ENCODE measurements around the gene MYOD1. TPM values are rescaled to one million over a fixed set of nuclear protein-coding genes. Genes with fewer than 3 reads are reported as not detected.

Gene MYOD1
- total and polyA plus RNA-seq, 2 of the 13 experiments (the other 11 are each of a cell fraction or from before 2014, with no cell fraction given), result not detected

DNA sequence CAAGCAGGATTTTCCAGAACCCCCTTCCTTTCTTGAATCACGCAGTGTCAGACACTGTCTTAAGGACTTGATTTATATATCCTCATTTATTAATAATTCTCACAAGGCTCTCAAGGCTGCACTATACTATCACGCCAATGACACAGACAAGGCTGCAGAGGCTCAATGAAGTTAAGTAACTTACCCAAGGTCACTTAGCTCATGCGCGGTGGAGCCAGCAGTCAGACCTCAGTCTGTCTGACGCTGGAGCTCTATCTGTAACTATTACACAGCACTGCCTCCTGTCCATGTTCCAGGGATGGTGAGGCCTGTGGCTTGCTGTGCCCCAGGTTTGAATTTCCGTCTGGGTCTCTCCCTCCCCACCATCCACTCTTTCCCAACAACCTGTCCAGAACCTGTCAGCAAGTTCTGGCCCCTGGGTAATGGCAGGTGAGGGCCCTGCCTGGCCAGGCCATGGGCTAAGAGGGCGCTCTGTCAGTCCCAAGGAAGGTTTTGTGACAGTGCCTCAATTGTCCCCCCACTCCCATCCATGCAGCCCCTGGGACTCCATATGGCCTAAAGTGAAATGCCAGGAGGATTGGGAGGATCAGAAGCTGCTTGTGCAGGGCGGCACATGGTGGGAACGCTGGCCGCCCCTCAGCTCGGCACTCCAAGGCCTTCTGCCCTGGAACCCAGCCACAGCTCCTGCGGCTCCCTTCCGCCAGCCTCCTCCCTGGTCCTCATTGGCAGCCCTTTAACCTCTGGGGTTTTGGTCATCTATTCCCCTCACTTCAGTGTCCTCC lies 23.8 kb downstream of the MYOD1 start:
- in situ Hi-C loops (cut with HindIII; ENCODE audit: extremely low pct_ligation_motif_present, low pct_unique_long_range_greater_than_20kb) (no loop called here), intact Hi-C loops (cut with micrococcal nuclease; ENCODE audit: unreplicated experiment) (no loop called here)
- ChIA-PET CTCF (ENCODE audit: low intra/inter-chr PET ratio, low total read pairs) (interaction anchor here (1.3 kb wide), 1 partner anchor 13 kb away, joined by 3 read pairs; no protein-coding TSS in a partner anchor), POLR2A (no interaction called here)
- Histone ChIP-seq H3K27ac (ENCODE audit: extremely low read length, insufficient read depth, low read length) (no peak overlapping the region), H3K4me3 (replicated peaks in 1 of 3; ENCODE audit: insufficient read depth in 1 of 3, low read depth in 2 of 3, low read length in 3 of 3) (no peak overlapping the region), H4K20me1 (ENCODE audit: insufficient read depth, low read length) (no peaks in the 10 kb centered on the region), H3K9ac (ENCODE audit: insufficient read depth, low read depth, low read length) (no peak overlapping the region), H3K79me2 (ENCODE audit: insufficient read depth, low read length) (no peaks in the 10 kb centered on the region), H3K9me3 (ENCODE audit: low read length) (no peaks in the 10 kb centered on the region), H3K27me3 (ENCODE audit: control insufficient read depth in 1 of 2, insufficient read depth in 2 of 2, low read length in 2 of 2) (peaks cover 2 to 45% of the 10 kb centered on the region in 2 experiments; a peak in 3 of 5 replicates), H3K36me3 (replicated peaks in 1 of 2; ENCODE audit: control insufficient read depth in 1 of 2, insufficient read depth in 2 of 2, low read length in 2 of 2) (no peaks in the 10 kb centered on the region), H3K4me2 (ENCODE audit: low read depth, low read length) (no peak overlapping the region), H2AFZ (ENCODE audit: low read length) (no peak overlapping the region), H3K4me1 (ENCODE audit: insufficient read depth, low read length) (peaks cover 9% of the 10 kb centered on the region)
- no peak for FAIRE-seq
- peak; percentile 36; the same call in 2 of the 3 replicates for ATAC-seq
- WGBS (ENCODE audit: low lambda C conversion rate), result 52% methylated on average over 12 of the region's 13 CpGs
- TF ChIP-seq GTF3A (CRISPR knock-in tag; conservative IDR thresholded peaks at IDR 0.05) (no peak), LBX2 (CRISPR knock-in tag; IDR thresholded peaks at IDR 0.05; ENCODE audit: borderline replicate concordance) (no peak), KLF16 (CRISPR knock-in tag; IDR thresholded peaks at IDR 0.05) (no peak), RELA (CRISPR knock-in tag; IDR thresholded peaks at IDR 0.05) (no peak), TMF1 (CRISPR knock-in tag; IDR thresholded peaks at IDR 0.05; ENCODE audit: low read depth) (no peak), ZNF335 (CRISPR knock-in tag; IDR thresholded peaks at IDR 0.05) (no peak), ARNT (IDR thresholded peaks at IDR 0.05) (no peak), NFYC (CRISPR knock-in tag; IDR thresholded peaks at IDR 0.05) (no peak), ZSCAN29 (CRISPR knock-in tag; conservative IDR thresholded peaks at IDR 0.05) (no peak), ZNF562 (CRISPR knock-in tag; IDR thresholded peaks at IDR 0.05; ENCODE audit: borderline replicate concordance) (no peak)
- TF ChIP-seq, protein P1, sequence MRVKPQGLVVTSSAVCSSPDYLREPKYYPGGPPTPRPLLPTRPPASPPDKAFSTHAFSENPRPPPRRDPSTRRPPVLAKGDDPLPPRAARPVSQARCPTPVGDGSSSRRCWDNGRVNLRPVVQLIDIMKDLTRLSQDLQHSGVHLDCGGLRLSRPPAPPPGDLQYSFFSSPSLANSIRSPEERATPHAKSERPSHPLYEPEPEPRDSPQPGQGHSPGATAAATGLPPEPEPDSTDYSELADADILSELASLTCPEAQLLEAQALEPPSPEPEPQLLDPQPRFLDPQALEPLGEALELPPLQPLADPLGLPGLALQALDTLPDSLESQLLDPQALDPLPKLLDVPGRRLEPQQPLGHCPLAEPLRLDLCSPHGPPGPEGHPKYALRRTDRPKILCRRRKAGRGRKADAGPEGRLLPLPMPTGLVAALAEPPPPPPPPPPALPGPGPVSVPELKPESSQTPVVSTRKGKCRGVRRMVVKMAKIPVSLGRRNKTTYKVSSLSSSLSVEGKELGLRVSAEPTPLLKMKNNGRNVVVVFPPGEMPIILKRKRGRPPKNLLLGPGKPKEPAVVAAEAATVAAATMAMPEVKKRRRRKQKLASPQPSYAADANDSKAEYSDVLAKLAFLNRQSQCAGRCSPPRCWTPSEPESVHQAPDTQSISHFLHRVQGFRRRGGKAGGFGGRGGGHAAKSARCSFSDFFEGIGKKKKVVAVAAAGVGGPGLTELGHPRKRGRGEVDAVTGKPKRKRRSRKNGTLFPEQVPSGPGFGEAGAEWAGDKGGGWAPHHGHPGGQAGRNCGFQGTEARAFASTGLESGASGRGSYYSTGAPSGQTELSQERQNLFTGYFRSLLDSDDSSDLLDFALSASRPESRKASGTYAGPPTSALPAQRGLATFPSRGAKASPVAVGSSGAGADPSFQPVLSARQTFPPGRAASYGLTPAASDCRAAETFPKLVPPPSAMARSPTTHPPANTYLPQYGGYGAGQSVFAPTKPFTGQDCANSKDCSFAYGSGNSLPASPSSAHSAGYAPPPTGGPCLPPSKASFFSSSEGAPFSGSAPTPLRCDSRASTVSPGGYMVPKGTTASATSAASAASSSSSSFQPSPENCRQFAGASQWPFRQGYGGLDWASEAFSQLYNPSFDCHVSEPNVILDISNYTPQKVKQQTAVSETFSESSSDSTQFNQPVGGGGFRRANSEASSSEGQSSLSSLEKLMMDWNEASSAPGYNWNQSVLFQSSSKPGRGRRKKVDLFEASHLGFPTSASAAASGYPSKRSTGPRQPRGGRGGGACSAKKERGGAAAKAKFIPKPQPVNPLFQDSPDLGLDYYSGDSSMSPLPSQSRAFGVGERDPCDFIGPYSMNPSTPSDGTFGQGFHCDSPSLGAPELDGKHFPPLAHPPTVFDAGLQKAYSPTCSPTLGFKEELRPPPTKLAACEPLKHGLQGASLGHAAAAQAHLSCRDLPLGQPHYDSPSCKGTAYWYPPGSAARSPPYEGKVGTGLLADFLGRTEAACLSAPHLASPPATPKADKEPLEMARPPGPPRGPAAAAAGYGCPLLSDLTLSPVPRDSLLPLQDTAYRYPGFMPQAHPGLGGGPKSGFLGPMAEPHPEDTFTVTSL (CRISPR knock-in tag; IDR thresholded peaks at IDR 0.05; ENCODE audit: borderline replicate concordance), result no peak
- TF ChIP-seq, protein P2, sequence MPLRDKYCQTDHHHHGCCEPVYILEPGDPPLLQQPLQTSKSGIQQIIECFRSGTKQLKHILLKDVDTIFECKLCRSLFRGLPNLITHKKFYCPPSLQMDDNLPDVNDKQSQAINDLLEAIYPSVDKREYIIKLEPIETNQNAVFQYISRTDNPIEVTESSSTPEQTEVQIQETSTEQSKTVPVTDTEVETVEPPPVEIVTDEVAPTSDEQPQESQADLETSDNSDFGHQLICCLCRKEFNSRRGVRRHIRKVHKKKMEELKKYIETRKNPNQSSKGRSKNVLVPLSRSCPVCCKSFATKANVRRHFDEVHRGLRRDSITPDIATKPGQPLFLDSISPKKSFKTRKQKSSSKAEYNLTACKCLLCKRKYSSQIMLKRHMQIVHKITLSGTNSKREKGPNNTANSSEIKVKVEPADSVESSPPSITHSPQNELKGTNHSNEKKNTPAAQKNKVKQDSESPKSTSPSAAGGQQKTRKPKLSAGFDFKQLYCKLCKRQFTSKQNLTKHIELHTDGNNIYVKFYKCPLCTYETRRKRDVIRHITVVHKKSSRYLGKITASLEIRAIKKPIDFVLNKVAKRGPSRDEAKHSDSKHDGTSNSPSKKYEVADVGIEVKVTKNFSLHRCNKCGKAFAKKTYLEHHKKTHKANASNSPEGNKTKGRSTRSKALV (CRISPR knock-in tag; IDR thresholded peaks at IDR 0.05), result no peak
- no TSS peak for BruUV-seq (replicated peaks)
- no peak for DNase-seq (ENCODE audit: low spot score)
